Measurements from ENCODE around the gene PITPNM3. TPM values are rescaled to one million over a fixed set of nuclear protein-coding genes. Genes with fewer than 3 reads are reported as not detected.

The PITPNM3 gene
- polyA plus RNA-seq, 1 donor from 2014 or later, result 3.0 TPM

DNA sequence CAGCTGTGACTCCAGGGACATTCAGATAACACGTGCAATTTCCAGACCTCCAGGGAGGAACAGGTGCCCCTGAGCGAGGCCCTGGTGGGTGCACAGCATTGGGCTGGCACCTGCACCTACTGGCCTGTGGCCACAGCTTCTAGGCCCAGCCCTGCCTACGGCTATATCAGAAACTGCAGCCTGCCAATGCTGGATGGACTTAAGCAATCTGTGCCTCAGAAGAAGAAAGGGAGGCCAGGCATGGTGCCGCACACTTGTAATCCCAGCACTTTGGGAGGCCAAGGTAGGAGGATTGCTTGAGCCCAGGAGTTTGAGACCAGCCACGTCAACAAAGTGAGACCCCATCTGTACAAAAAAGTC is 12.4 kb downstream of the PITPNM3 start:
- Histone ChIP-seq H3K9me3 (ENCODE audit: low read length) (no peaks in the 10 kb centered on the region), H3K4me3 (ENCODE audit: low read length) (no peak overlapping the region), H3K79me2 (replicated peaks; ENCODE audit: insufficient read depth, low read length) (no peaks in the 10 kb centered on the region), H3F3A (ENCODE audit: insufficient read depth, low read length, poor library complexity, severe bottlenecking) (no peaks in the 10 kb centered on the region), H3K9ac (ENCODE audit: low read length) (no peak overlapping the region), H3K9me2 (ENCODE audit: insufficient read depth, low read length) (no peaks in the 10 kb centered on the region), H3K27me3 (ENCODE audit: insufficient read depth, low read depth, low read length) (no peaks in the 10 kb centered on the region), H2AFZ (ENCODE audit: low read depth, low read length) (no peak overlapping the region), H3K4me2 (ENCODE audit: low read length) (no peak overlapping the region), H3K36me3 (ENCODE audit: insufficient read depth, low read length) (no peaks in the 10 kb centered on the region), H4K20me1 (ENCODE audit: insufficient read depth) (no peaks in the 10 kb centered on the region), H3K27ac (ENCODE audit: low read length) (no peak overlapping the region)
- TF ChIP-seq RAD21 (conservative IDR thresholded peaks at IDR 0.05) (no peak), POLR2AphosphoS5 (IDR thresholded peaks at IDR 0.05) (no peak), MXI1 (conservative IDR thresholded peaks at IDR 0.05; ENCODE audit: poor library complexity, severe bottlenecking) (no peak), EZH2 (IDR thresholded peaks at IDR 0.05; ENCODE audit: borderline replicate concordance, insufficient read depth, low read length, poor library complexity, severe bottlenecking) (no peak), EP300 (conservative IDR thresholded peaks at IDR 0.05; ENCODE audit: poor library complexity, severe bottlenecking) (no peak), SMC3 (conservative IDR thresholded peaks at IDR 0.05; ENCODE audit: poor library complexity) (no peak)
- TF ChIP-seq, protein P1, sequence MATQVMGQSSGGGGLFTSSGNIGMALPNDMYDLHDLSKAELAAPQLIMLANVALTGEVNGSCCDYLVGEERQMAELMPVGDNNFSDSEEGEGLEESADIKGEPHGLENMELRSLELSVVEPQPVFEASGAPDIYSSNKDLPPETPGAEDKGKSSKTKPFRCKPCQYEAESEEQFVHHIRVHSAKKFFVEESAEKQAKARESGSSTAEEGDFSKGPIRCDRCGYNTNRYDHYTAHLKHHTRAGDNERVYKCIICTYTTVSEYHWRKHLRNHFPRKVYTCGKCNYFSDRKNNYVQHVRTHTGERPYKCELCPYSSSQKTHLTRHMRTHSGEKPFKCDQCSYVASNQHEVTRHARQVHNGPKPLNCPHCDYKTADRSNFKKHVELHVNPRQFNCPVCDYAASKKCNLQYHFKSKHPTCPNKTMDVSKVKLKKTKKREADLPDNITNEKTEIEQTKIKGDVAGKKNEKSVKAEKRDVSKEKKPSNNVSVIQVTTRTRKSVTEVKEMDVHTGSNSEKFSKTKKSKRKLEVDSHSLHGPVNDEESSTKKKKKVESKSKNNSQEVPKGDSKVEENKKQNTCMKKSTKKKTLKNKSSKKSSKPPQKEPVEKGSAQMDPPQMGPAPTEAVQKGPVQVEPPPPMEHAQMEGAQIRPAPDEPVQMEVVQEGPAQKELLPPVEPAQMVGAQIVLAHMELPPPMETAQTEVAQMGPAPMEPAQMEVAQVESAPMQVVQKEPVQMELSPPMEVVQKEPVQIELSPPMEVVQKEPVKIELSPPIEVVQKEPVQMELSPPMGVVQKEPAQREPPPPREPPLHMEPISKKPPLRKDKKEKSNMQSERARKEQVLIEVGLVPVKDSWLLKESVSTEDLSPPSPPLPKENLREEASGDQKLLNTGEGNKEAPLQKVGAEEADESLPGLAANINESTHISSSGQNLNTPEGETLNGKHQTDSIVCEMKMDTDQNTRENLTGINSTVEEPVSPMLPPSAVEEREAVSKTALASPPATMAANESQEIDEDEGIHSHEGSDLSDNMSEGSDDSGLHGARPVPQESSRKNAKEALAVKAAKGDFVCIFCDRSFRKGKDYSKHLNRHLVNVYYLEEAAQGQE (IDR thresholded peaks at IDR 0.05; ENCODE audit: borderline replicate concordance), result no peak
- TF ChIP-seq, protein P2, sequence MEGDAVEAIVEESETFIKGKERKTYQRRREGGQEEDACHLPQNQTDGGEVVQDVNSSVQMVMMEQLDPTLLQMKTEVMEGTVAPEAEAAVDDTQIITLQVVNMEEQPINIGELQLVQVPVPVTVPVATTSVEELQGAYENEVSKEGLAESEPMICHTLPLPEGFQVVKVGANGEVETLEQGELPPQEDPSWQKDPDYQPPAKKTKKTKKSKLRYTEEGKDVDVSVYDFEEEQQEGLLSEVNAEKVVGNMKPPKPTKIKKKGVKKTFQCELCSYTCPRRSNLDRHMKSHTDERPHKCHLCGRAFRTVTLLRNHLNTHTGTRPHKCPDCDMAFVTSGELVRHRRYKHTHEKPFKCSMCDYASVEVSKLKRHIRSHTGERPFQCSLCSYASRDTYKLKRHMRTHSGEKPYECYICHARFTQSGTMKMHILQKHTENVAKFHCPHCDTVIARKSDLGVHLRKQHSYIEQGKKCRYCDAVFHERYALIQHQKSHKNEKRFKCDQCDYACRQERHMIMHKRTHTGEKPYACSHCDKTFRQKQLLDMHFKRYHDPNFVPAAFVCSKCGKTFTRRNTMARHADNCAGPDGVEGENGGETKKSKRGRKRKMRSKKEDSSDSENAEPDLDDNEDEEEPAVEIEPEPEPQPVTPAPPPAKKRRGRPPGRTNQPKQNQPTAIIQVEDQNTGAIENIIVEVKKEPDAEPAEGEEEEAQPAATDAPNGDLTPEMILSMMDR (IDR thresholded peaks at IDR 0.05; ENCODE audit: poor library complexity, severe bottlenecking), result no peak

DNA sequence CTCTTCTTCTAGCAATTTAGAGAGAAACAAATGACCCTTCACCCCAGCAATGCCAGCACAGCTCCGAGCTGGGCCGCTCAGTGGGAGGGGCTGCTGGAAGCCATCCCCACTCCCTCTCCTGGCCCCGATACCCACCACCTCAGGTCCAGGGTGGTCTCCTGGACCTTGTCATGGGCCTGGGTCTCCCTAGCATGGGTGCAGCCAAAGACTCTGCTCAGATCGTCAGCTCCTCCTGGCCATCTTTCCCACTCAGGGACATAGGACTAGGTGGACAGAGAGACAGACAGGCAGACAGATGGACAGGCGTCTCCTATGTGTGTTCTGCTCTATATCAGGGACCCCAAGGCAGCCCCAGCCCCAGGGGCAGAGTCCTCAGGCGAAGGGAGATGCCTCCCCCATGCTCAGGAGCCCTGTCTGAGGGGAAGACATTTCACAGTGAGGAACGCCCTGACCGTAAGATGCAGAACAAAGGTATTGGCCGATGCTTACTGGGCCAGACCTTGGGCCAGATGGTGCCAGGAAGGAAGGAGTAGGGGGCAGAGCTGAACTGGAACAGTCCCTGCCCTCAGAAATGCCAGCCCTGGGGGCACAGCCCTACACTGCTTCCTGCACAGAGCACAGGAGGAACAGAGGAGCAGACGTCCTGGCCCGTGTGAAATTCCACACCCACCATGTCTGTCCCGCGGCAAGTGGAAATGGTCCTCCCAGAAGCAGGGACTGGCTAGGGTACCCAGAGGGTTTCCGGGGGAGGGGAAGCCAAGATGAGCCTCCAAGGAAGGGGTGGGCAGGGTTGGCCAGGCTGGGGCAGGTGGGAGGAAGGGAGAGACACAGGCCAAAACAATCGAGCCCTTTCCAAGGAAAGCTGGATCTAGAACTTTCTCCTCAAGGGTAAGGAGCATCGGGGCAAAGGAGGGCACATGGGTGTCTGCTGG is 13.0 kb downstream of the PITPNM3 start:
- H4K20me1 ChIP-seq (ENCODE audit: insufficient read depth), result no peaks in the 10 kb centered on the region
- no peak overlapping the region for H3K9ac ChIP-seq (ENCODE audit: low read length)
- no peaks in the 10 kb centered on the region for H3K9me3 ChIP-seq (ENCODE audit: low read length)
- H3K36me3 ChIP-seq (ENCODE audit: insufficient read depth, low read length), result no peaks in the 10 kb centered on the region
- no peaks in the 10 kb centered on the region for H3K79me2 ChIP-seq (replicated peaks; ENCODE audit: insufficient read depth, low read length)
- TF ChIP-seq TAF1 (IDR thresholded peaks at IDR 0.05; ENCODE audit: low read depth), result no peak
- TF ChIP-seq MXI1 (conservative IDR thresholded peaks at IDR 0.05; ENCODE audit: poor library complexity, severe bottlenecking), result no peak
- TF ChIP-seq, protein P2 (IDR thresholded peaks at IDR 0.05; ENCODE audit: poor library complexity, severe bottlenecking), result no peak
- TF ChIP-seq EP300 (conservative IDR thresholded peaks at IDR 0.05; ENCODE audit: poor library complexity, severe bottlenecking), result no peak
- no peak for TF ChIP-seq RAD21 (conservative IDR thresholded peaks at IDR 0.05)
- TF ChIP-seq, protein P1 (IDR thresholded peaks at IDR 0.05; ENCODE audit: borderline replicate concordance), result no peak
- no peak for TF ChIP-seq POLR2AphosphoS5 (IDR thresholded peaks at IDR 0.05)
- H3F3A ChIP-seq (ENCODE audit: insufficient read depth, low read length, poor library complexity, severe bottlenecking), result no peaks in the 10 kb centered on the region
- H3K4me3 ChIP-seq (ENCODE audit: low read length), result no peak overlapping the region
- H3K27ac ChIP-seq (ENCODE audit: low read length), result no peak overlapping the region
- no peaks in the 10 kb centered on the region for H3K9me2 ChIP-seq (ENCODE audit: insufficient read depth, low read length)
- H3K27me3 ChIP-seq (ENCODE audit: insufficient read depth, low read depth, low read length), result no peaks in the 10 kb centered on the region
- H2AFZ ChIP-seq (ENCODE audit: low read depth, low read length), result no peak overlapping the region
- no peak overlapping the region for H3K4me2 ChIP-seq (ENCODE audit: low read length)
